Loucy (cell line): ENCODE measurements around the gene LYL1.

Experiments
- H2AFZ ChIP-seq: fragments of 200-600 bp; sonication (generic); 2 replicates; pipeline ENCODE4 v1.6.0; 2016; ENCODE audit warnings: antibody characterized with exemption, mild to moderate bottlenecking, low read length, moderate library complexity
- H3F3A ChIP-seq: fragments of 200-600 bp; 2 replicates; pipeline ENCODE4 v1.6.0; 2016; ENCODE audit warnings: antibody characterized with exemption, low read depth, mild to moderate bottlenecking
- H3K27me3 ChIP-seq: fragments of 200-600 bp; sonication (generic); 2 replicates; pipeline ENCODE4 v1.6.1; 2014; ENCODE audit warnings: low read length, mild to moderate bottlenecking; ENCODE audit not compliant: insufficient read depth, poor library complexity, severe bottlenecking
- H3K36me3 ChIP-seq: fragments of 200-600 bp; sonication (generic); 2 replicates; pipeline ENCODE4 v1.6.1; 2016; ENCODE audit warnings: low read length; ENCODE audit not compliant: insufficient read depth
- H3K4me1 ChIP-seq: fragments of 200-600 bp; sonication (generic); 2 replicates; pipeline ENCODE4 v1.5.1; 2014; ENCODE audit warnings: low read length, mild to moderate bottlenecking; ENCODE audit not compliant: insufficient read depth, poor library complexity, severe bottlenecking
- H3K4me2 ChIP-seq: fragments of 200-600 bp; sonication (generic); 2 replicates; pipeline ENCODE4 v1.6.0; 2014; ENCODE audit warnings: antibody characterized with exemption, low read length, low read depth, mild to moderate bottlenecking; ENCODE audit not compliant: poor library complexity, severe bottlenecking
- H3K4me3 ChIP-seq: fragments of 200-600 bp; sonication (generic); 2 replicates; pipeline ENCODE4 v1.5.1; 2014; ENCODE audit warnings: low read length, mild to moderate bottlenecking, mixed read lengths; ENCODE audit not compliant: poor library complexity, severe bottlenecking
- H3K79me2 ChIP-seq: fragments of 200-600 bp; sonication (generic); 2 replicates; pipeline ENCODE4 v1.6.1; 2014; ENCODE audit warnings: low read length; ENCODE audit not compliant: insufficient read depth
- H3K9ac ChIP-seq: fragments of 200-600 bp; sonication (generic); 2 replicates; pipeline ENCODE4 v1.6.0; 2014; ENCODE audit warnings: mild to moderate bottlenecking, low read depth, low read length, moderate library complexity; ENCODE audit not compliant: poor library complexity, severe bottlenecking
- H3K9me2 ChIP-seq: fragments of 200-600 bp; sonication (generic); replicated peaks from 2 replicates; pipeline ENCODE4 v1.6.1; 2016; ENCODE audit warnings: low read depth, low read length, mixed read lengths
- H3K9me3 ChIP-seq: fragments of 200-600 bp; sonication (generic); 2 replicates; pipeline ENCODE4 v1.6.1; 2014; ENCODE audit warnings: mild to moderate bottlenecking, antibody characterized with exemption, low read length, low read depth; ENCODE audit not compliant: insufficient read depth
- H4K20me1 ChIP-seq: fragments of 200-600 bp; sonication (generic); 2 replicates; pipeline ENCODE4 v1.6.0; 2014; ENCODE audit warnings: antibody characterized with exemption, low read length, mild to moderate bottlenecking; ENCODE audit not compliant: insufficient read depth, poor library complexity, severe bottlenecking
- CTCF ChIP-seq: fragments of 200-600 bp; sonication (generic); conservative IDR thresholded peaks from 2 replicates; pipeline ENCODE4 v1.5.1; 2014; ENCODE audit warnings: mild to moderate bottlenecking, antibody characterized with exemption, low read length
- EZH2phosphoT487 ChIP-seq: fragments of 200-600 bp; IDR thresholded peaks from 2 replicates; pipeline ENCODE4 v1.6.1; 2018; ENCODE audit warnings: antibody characterized with exemption, mild to moderate bottlenecking, moderate library complexity, borderline replicate concordance

The LYL1 gene

GRCh38 chr19:13146763-13147563 lies 44.3 kb upstream of the LYL1 start:
- no peaks in the 10 kb centered on the region for H3F3A ChIP-seq
- no peaks in the 10 kb centered on the region for H3K9me3 ChIP-seq
- no peak overlapping the region for H3K4me3 ChIP-seq
- peaks cover 9% of the 10 kb centered on the region for H3K4me1 ChIP-seq
- no peak for TF ChIP-seq CTCF
- TF ChIP-seq EZH2phosphoT487 = no peak
- H3K9ac ChIP-seq = no peak overlapping the region
- H3K36me3 ChIP-seq = no peaks in the 10 kb centered on the region
- no peaks in the 10 kb centered on the region for H3K27me3 ChIP-seq
- H3K4me2 ChIP-seq = no peak overlapping the region
- peaks cover 26% of the 10 kb centered on the region for H3K79me2 ChIP-seq
- H2AFZ ChIP-seq = no peak overlapping the region
- no peaks in the 10 kb centered on the region for H4K20me1 ChIP-seq
- no peaks in the 10 kb centered on the region for H3K9me2 ChIP-seq

- no peaks in the 10 kb centered on the region for H3F3A ChIP-seq
- H3K4me2 ChIP-seq = no peak overlapping the region
These were observed 37.1 kb upstream of the LYL1 start for GRCh38 chr19:13139633-13140311.

GRCh38 chr19:13138916-13139198 lies 36.2 kb upstream of the LYL1 start:
- Histone ChIP-seq H3K4me1 (no peaks in the 10 kb centered on the region), H3K9ac (no peak overlapping the region), H3K9me2 (no peaks in the 10 kb centered on the region), H3K4me3 (no peak overlapping the region), H3K79me2 (peaks cover 15% of the 10 kb centered on the region; the same call in 1 of the 2 replicates), H3K4me2 (no peak overlapping the region), H3K36me3 (peaks cover 46% of the 10 kb centered on the region; the same call in 1 of the 2 replicates), H4K20me1 (peaks cover 2% of the 10 kb centered on the region), H3K9me3 (no peaks in the 10 kb centered on the region), H2AFZ (no peak overlapping the region), H3K27me3 (no peaks in the 10 kb centered on the region), H3F3A (no peaks in the 10 kb centered on the region)
- TF ChIP-seq EZH2phosphoT487 (no peak), CTCF (no peak)

More at GRCh38 chr19:13139633-13140311, 37.1 kb upstream of the LYL1 start:
- Histone ChIP-seq H3K36me3 (peaks cover 43% of the 10 kb centered on the region; the same call in 1 of the 2 replicates), H3K9ac (no peak overlapping the region), H4K20me1 (no peaks in the 10 kb centered on the region), H3K9me3 (no peaks in the 10 kb centered on the region), H2AFZ (no peak overlapping the region), H3K27me3 (no peaks in the 10 kb centered on the region), H3K4me3 (no peak overlapping the region), H3K79me2 (peaks cover 7% of the 10 kb centered on the region; the same call in 1 of the 2 replicates), H3K9me2 (no peaks in the 10 kb centered on the region), H3K4me1 (no peaks in the 10 kb centered on the region)
- TF ChIP-seq CTCF = no peak
- no peak for TF ChIP-seq EZH2phosphoT487
